Epithelial cell of proximal tubule (primary cell): Measurements from ENCODE around the gene ZNF865. TPM values are rescaled to one million over a fixed set of nuclear protein-coding genes. Genes with fewer than 3 reads are reported as not detected.

Experiments
- DNase-seq: peaks from one replicate; pipeline ENCODE4 v3.0.0-alpha.2; 2011; ENCODE audit warnings: low read depth
- H3K4me3 ChIP-seq: 2 replicates; pipeline ENCODE4 v1.5.1; 2011; ENCODE audit warnings: low read depth, mild to moderate bottlenecking, low read length
- CTCF ChIP-seq: conservative IDR thresholded peaks from 2 replicates; pipeline ENCODE4 v1.5.1; 2012; ENCODE audit warnings: low read depth, mild to moderate bottlenecking, low read length
- total RNA-seq: library from RNA; depleted of rRNA; stranded (reverse); fragments of >200 nt; gene quantifications from 2 replicates; pipeline ENCODE4 v1.2.3, GENCODE V29; 2015

ZNF865 gene
- total RNA-seq, 1 donor from 2014 or later = 6.2 TPM

- no peak for TF ChIP-seq CTCF
- DNase-seq = no peak
- no peak overlapping the region for H3K4me3 ChIP-seq
Measured at GRCh38 chr19:55652311-55653128, 47.1 kb downstream of the ZNF865 start.

- DNase-seq = peak; percentile 81
- H3K4me3 ChIP-seq = peak overlapping the region; percentile 87
- peak; percentile 100 for TF ChIP-seq CTCF
Measured at GRCh38 chr19:55653651-55654322, 48.3 kb downstream of the ZNF865 start.

- no peak for TF ChIP-seq CTCF
- peak; percentile 95 for DNase-seq
- peak overlapping the region; percentile 87 for H3K4me3 ChIP-seq
Measured at GRCh38 chr19:55654323-55654867, 48.9 kb downstream of the ZNF865 start.

DNA sequence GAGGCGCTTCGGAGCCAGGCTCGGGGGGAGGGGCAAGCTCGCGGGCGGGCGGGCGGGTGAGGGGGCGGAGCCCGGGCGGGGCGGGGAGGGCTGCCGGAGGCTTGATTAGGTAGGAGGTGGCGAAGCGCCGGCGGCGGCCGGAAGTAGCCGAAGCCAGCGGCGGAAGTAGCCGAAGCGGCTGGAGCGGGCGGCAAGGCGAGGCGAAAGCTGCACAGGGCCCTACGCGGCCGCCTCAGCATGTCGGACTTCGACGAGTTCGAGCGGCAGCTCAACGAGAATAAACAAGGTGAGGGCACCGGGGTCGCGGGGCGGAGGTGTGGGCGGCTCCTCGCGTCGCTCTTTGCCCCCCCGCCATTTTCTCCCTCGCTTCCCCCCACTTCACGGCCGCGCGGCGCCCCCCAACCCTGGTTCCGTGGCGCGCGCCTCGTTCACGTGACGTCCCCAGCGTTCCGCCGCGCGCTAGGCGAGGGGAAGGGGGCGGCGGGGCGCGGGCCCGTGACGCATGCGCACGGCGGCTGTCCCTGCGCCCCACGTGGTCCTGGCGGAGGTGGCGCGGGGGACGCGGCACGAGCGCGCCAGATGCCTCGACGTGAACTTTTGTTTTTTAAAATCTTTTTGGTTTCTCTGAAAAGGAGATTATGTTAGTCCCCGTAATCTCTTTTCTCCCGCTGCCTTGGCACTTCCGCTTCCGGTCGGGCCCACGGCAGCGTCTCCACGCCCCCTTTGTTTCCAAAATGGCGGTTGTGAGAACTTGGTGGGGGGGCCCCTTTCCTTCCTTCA lies 49.6 kb downstream of the ZNF865 start, which contains the start of gene U2AF2:
TSS of gene U2AF2 (plus strand) at position 168 of the 780 bp plus-strand sequence. CDS start at position 238, 70 bp downstream.
- H3K4me3 ChIP-seq = peak within 1 kb of the TSS; percentile 87
- no peak for TF ChIP-seq CTCF
- DNase-seq = no peak

- DNase-seq = no peak
- peak overlapping the region; percentile 87 for H3K4me3 ChIP-seq
- no peak for TF ChIP-seq CTCF
Measured at GRCh38 chr19:55655648-55656040, 50.2 kb downstream of the ZNF865 start.

GRCh38 chr19:55656552-55656951 lies 51.1 kb downstream of the ZNF865 start:
- H3K4me3 ChIP-seq = peak overlapping the region; percentile 87

More at GRCh38 chr19:55656552-55656951, 51.1 kb downstream of the ZNF865 start:
- no peak for DNase-seq
- TF ChIP-seq CTCF = no peak
